KBM-7 (cell line): Measurements from ENCODE around the gene DLG5.

Source experiments
- DNase-seq: peaks from one replicate; pipeline ENCODE4 v3.0.0-alpha.2; 2015
- in situ Hi-C: fragments of 300-500 bp; cut with MboI; formaldehyde crosslinking; loops from 2 replicates; pipeline ENCODE4 v1.14.3; 2020; ENCODE audit warnings: low sequenced_read_pairs, low pct_unique_long_range_greater_than_20kb, mixed read lengths

Gene DLG5

GRCh38 chr10:77949167-77949566 is 22.6 kb upstream of the DLG5 start:
- in situ Hi-C loops, result no loop called here
- peak; percentile 87 for DNase-seq

DNA sequence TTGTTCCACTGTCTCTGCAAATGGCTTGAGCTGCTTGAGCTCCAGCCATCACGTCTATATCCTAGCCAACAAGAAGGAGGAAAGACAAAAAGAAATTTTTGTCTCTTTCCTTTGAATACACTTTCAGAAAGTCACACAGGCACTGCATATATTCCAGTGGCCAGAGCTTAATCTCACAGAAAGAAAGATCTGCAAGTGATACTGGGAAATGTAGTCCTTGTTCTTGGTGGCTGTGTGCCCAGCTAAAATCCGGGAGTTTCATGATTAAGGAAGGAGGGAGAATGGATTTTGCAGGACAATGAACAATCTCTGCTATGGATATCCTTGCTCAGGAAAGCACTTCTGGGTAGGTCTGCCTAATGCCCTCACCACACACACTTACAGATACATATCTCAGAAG is 19.5 kb upstream of the DLG5 start:
- in situ Hi-C loops, result no loop called here
- DNase-seq, result no peak

DNA sequence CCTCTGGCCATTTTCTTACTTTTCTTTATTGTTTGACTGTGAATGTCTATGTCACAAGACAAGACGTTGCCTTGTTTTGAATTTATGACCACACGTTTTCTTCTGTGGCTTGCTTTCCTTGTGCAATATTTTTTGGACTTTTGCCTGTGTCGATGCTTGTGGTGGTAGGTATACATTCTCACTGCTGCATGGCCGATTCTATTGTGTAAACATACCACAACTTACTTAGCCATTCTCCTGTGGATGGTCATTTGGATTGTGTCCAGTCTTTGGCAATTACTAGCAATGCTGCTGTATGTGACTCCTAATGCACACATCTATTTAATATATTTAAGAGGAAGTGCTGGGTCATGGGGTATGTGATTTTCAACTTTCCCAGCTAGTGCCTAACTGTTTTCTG is 18.0 kb upstream of the DLG5 start:
- in situ Hi-C loops, result no loop called here
- no peak for DNase-seq

DNA sequence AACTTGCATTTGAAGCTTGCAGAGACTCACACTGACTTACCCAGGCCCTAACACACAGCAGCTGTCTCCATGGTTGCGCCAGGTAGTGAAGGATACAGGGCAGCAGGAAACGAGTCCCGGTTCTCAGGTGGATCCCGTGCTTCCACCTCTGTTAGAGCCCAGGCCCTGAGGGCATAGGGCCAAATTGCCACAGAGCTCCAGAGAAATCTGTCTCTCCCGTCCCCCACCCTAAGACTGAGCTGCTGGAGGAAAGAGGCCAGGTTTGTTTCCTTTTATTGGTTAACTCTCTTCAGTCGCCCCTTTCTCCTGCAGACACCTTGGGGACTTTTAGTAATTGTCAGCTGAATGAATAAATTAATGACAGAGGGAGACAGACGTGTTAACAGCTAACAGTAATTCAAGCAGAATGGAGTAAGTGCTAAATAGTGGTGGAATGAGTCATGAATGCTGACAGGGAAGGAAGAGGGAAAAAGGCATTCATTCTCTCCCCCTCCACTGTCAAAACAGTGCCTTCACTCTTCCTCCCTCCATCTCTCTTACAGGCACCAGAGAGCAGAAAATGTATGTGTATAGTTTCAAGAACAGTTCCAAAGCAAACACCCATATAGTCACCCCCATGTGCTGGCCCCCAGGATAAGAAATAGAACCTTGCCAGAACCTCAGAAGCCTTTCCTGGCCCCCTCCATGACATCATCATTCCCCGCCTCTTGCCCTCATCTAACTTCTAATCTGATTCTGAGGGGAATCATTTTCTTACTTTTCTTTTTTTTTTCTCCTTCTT is 16.8 kb upstream of the DLG5 start:
- DNase-seq, result peak; percentile 21
- in situ Hi-C loops, result no loop called here

- in situ Hi-C loops, result no loop called here
Observed at GRCh38 chr10:77941790-77942189, 15.2 kb upstream of the DLG5 start.

GRCh38 chr10:77940627-77941026 is 14.1 kb upstream of the DLG5 start:
- in situ Hi-C loops, result no loop called here

More at GRCh38 chr10:77941790-77942189, 15.2 kb upstream of the DLG5 start:
- DNase-seq, result no peak

DNA sequence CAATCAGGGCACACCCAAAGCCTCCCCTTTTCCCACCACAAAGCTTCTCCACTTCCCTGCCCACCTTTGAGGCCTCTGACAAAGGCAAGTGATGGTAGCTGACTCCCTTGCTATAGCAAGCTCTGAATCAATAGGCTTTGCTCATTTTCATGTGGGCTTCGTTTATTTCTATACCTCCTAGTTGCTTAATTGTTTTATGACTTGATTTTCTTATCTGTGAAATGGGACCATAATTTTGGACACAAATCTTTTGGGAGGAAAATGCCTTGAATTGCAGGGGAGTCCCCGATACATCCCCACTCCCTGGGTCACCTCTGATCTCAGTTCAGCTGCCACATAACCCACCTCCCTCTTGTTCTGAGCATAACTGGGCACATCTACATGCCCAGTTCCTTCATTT is 13.7 kb upstream of the DLG5 start:
- no peak for DNase-seq
- in situ Hi-C loops, result no loop called here

More at GRCh38 chr10:77940627-77941026, 14.1 kb upstream of the DLG5 start:
- no peak for DNase-seq

DNA sequence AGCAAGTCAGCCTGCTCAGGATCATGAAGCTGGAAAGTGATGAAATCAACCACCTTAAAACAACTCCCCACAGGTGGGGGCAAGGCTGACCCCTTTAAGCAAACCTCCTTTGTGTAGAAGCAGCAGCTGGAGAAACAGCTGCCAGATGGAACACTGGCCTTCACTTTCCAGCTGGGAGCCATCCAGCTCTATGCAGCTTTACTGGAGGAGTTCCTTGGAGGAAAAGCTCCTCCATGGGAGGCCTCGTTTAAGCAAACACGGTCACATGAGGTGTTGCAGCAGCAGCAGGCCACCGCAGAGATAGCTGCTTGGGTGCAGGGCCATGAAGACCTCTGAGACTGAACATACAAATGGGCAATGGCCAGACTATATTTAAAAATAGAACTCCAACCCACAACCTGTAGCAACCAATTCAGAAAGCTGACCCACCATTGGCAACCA is 13.0 kb upstream of the DLG5 start:
- no peak for DNase-seq
- in situ Hi-C loops, result no loop called here

GRCh38 chr10:77936697-77937567 is 10.4 kb upstream of the DLG5 start:
- DNase-seq, result peak; percentile 82
- in situ Hi-C loops, result no loop called here

DNA sequence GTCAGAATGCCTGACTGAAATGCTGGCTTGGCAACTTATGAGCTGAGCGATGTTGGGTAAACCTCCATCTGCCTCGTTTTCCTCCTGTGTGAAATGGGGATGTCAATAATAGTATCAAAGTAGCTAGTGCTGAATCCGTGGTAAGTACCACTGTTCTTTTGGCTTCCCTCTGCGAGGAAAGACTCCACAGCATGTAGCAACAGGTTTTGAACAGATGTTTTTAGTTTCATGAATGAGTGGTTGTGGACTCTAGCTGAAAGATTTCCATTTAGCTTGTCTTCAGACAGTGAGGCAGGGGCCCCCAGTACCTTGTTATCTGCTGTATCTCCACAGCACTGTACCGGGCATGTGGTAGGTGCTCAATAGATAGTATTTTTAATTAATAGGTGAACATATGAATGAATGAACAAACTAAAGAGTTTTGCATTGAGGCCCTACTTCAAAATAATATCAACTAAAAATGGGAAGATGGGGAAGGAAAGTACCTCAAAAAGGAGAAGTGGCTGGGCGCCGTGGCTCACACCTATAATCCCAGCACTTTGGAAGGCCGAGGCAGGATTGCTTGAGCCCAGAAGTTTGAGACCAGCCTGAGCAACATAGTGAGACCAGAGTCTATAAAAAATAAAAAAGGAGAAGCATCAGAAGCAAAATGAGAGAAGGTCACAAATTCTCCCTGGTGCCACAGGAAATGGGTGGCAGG is 5.6 kb upstream of the DLG5 start:
- in situ Hi-C loops, result no loop called here
- DNase-seq, result peak; percentile 43

DNA sequence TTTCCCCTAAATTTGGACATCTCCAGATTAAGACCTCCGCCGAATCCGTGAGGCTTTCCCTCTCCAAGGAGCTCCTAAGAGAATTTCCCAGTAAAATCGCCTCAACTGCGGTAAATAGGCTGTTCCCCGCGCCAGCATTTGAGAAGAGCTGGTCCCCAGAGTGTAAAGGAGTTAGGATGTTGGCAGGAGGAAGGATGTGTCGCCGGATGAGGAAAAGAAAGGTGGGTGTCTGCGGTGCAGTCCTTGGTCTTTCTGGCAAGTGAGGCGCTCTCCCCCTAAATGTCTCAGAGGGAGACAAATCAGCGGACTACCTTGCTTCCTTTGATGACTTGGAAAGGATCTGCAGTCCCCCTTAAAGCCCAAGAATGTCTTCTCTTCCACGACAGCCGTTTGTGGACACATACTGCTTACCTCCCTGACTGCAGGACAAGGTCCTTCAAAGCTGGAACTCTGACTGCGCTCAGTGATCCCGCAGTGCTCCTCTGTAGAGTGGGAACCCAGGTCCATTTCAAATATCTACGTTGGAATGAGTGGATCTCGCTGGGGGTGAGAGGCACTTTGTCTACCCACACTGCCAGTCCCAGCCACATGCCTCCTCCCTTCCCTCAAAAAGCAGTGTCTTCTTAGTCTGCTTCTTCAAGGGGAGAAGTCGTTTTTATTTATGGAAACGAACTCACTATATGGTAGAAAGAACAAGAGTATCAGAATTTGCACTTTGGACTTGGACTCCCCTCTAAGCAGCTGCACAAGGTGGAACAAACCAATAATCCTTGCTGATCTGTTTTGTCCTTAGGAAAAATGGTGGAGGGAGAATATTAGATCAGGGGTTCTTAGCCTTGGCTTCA is 1.1 kb upstream of the DLG5 start:
- no peak for DNase-seq
- in situ Hi-C loops, result no loop called here

DNA sequence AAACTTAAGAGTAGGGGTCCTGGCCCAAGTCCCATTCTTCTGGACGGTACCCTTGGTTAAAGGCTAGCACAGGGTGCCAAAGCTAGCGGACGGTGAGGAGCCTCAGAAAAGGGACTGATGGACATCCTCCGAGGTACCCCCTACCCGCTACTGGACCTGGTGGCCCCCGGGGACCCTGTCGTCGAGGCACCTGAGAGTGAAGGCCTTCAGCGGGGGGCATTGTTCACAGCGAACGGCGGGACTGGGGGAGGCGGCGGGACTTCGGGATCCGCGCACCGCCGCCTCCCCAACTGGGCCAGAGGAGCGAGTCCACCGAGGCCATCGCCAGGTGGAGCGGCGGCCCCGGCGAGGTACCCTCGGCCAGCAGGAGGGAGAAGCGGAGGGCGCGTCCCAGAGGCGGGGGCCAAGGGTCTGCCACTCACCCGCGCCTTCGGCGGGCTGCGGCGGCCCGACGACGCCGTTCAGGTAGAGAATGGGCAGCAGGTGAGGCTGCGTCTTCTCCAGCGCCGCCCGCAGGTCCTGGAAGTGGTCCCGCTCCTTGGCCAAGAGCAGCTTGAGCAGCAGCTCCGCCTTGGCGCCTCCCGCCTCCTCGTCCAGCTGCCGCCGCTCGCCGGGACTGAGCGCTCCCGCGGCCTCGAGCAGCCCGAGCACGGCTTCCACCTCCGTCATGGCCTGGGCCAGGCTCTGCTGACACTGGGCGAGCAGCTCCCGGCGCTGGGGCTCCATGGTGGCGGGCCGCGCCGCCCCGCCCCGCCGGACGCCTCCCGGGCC is 575 bp downstream of the DLG5 start:
- in situ Hi-C loops, result no loop called here
- peak; percentile 38 for DNase-seq

DNA sequence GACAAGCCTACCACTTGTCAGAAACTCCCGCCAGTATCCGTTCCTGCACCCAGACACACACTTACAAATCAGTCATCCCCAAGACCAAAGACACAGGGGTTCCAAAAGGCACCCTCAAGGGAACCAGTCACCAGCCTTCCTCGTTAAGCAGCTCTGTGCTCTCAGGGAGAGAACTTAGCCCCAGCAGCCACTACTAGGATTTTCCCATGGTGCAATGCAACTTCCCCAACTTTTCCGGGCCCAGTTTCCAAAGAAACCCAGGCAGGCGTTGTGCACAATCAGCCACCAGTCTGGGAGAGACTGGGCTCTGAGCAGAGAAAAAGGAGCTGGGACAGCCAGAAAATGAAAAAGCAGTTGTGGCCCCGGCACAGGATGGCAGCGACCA is 1.2 kb downstream of the DLG5 start:
- DNase-seq, result peak; percentile 46
- in situ Hi-C loops, result no loop called here

GRCh38 chr10:77922566-77923179 is 3.9 kb downstream of the DLG5 start:
- DNase-seq, result no peak
- in situ Hi-C loops, result no loop called here

GRCh38 chr10:77922055-77922454 is 4.5 kb downstream of the DLG5 start:
- in situ Hi-C loops, result no loop called here
- DNase-seq, result no peak

DNA sequence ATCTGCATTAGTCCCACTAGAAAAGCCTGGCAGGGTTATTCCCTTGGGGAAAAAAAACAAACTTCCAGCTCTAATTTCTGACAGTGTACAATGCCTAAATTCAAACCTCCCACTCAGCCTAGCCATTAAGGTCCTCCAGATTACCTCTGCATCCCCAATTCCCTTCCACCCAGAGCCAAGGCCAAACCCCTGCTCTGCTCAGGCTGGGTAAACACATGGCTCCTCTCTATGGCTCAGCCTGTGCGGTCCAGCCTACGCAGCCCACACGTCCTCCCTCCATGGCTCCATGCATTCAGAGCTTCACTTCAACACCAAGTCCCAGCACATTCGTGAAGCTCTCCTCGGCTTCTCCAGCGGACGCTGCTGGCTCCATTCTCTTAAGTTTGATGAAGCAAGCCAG is 5.2 kb downstream of the DLG5 start:
- DNase-seq, result no peak
- in situ Hi-C loops, result no loop called here

DNA sequence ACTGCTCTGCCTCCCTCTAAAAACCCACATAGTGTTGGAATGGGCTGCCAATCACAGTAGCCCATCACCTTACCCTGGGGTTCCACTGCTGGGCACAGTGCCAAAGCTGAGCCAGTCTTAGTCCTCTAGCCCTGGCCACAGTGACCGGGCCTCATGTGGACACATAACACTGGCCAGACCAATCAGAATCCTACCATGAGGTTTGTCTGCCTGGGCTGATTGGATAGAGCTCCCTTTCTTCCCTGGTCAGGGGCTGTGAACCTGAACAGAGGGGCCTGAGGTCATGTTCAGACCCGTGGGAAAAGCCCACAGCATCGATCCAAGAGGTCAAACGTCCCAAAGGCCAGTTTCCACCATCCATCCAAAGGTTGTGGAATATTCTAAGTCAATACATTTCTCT is 6.1 kb downstream of the DLG5 start:
- in situ Hi-C loops, result no loop called here
- no peak for DNase-seq

DNA sequence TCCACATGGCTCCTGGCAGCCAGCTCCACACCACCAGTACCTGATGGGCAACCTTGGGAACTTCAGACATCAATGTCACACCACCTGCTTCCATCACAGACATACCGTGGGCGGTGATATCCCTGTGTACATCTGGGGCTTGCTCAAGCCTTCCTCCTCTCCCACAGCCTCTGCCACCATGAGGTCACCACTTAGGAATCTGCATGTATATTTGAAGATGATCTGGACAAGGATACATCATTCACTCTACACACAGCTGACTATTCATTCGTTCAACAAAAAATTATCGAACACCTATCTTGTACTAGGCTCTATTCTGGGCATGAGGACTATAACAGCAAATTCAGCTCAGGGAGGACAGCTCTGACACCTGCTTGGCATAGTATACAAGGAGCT is 6.8 kb downstream of the DLG5 start:
- in situ Hi-C loops, result no loop called here
- no peak for DNase-seq
